ENCODE results near the gene CCDC50.

Gene CCDC50, protein sequence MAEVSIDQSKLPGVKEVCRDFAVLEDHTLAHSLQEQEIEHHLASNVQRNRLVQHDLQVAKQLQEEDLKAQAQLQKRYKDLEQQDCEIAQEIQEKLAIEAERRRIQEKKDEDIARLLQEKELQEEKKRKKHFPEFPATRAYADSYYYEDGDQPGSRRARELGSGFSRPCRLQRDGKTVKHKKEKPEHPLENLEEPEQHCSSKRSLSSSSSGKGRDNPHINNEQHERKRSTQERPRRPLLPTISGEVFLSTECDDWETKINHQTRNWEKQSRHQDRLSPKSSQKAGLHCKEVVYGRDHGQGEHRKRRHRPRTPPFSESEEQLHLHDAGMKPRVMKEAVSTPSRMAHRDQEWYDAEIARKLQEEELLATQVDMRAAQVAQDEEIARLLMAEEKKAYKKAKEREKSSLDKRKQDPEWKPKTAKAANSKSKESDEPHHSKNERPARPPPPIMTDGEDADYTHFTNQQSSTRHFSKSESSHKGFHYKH

DNA sequence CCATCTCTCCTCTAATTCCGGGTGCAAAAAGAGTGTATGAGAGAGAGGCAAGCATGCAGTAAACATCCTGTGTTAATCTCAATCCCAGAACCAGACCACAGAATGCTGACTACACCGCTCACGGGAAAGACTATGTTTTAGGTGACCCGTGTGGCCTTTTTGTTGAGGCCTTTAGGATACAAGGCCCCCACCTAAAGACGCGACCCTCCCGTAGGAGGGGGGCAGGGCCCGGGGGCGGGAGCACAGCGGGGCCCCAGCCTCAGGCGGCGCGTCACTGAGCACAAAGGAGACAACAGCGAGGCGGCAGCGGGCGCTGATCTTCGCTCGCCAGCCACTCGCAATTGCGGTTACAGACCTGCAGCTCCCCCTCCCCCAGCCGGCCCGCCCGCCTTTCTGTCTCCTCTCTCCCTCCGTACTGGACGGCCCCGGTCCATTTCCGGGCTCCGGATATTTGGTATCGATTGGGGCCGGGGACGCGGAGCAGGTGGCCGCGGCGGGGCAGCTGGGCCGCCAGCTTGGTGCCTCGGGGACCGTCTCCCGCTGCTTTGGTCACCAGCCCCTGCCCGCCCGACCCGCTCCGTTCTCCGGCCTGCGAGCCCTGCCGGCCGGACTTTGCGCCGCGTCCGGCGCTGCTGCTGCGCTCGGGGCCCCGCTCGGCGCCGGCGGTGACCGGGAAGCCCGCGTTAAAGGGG lies at the start of gene CCDC50:
TSS of gene CCDC50 (plus strand) at position 433 of the 692 bp plus-strand sequence. CDS start 281 bp downstream, outside the sequence.
- peak; percentile 49 for DNase-seq (ENCODE audit: low spot score)

DNA sequence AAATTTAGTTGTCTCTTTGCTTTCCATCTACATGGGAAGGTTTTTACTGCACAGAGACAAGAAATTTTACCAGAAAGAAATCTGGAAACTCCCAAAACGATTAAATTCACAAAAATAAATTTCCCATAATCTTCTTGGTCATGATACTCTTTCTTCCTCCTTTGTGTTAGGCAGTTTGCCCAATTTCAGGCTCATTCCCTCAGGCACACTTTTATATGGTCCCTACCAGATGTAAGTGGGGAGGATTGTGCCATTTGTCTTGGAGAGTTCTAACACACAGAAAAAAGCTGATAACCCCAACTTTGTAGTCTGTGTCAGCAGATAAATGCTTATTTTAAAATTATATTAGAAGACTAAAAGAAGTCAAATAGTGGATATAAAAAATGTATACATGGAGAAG lies 49.1 kb upstream of the CCDC50 start:
- DNase-seq (ENCODE audit: low spot score): no peak

DNA sequence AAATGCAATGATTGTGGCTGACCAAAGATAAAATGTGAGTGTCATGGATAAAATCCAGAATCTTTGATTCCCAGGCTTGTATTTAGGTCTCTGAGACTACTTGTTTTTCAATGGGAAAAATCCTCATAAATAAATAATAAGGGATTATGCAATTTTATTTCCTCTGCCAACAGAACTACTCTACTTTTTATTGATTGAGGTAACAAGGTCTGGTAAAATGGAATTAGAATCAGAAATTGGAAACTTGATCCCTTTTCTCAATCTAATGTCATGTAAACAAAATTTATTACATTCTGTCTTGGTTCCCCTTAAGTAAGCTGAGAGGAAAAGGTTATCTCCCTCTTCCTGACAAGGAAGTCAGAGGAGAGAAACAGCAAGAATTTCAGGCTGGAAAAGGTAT lies 48.3 kb upstream of the CCDC50 start:
- no peak for DNase-seq (ENCODE audit: low spot score)

DNA sequence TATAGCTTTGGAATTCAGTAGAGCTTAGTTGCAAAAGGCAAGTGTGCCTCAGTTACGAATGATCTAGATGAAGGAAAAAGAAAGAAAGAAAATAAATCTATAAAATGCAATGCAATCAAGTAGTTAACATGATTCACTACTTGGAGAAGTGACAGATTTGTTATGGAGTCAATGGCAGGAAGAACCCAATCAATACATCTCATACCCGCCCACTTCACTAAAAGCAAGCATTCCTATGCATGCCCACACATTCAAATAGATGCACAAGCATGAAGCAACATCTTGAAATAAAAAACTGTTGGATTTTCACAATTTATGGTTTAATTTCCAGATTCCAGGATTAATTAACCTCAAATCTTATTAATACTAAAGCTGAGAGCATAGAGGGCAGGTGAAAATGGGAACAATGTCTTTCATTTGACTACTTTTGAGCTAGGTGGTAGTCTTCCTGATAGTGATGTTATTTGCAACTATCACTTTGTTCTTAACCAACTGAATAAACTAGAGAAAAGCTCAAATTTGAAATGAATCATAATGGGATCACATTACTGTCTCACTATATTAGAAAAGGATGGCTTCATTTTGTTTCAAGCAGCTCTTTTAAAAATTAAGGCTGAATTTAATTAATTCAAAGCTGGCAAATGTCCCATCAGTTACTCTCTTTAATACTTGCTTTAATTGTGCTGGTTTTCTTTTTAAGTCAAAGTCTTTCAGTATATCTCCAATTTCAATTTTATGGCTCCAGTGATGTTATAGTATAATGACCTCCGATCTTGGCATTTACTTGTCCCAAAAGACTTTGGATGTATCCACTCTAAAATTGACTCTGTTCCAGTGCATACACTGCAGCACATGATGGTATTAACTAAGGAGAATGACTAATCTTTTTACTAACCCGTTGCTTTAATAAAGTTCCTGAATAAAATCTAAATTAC lies 46.7 kb upstream of the CCDC50 start:
- no peak for DNase-seq (ENCODE audit: low spot score)

DNA sequence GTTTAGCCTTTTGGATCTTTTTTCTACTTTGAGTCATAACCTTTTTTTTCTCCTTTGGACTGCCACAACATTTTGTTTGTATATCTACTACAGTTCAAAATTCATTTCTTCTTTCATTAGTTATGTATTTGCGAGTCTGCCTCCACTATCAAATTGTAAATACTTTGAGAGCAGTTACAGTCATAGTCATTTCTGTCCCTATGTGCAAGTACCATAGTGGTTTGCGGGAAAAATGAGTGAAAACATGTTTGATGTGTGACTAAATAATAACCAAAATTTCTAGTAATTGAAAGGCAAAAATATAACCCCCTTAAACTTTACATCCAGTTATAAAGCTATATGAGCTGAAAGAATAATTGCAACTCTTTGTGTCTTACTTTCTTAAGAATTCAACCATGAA lies 45.8 kb upstream of the CCDC50 start:
- DNase-seq (ENCODE audit: low spot score): no peak

DNA sequence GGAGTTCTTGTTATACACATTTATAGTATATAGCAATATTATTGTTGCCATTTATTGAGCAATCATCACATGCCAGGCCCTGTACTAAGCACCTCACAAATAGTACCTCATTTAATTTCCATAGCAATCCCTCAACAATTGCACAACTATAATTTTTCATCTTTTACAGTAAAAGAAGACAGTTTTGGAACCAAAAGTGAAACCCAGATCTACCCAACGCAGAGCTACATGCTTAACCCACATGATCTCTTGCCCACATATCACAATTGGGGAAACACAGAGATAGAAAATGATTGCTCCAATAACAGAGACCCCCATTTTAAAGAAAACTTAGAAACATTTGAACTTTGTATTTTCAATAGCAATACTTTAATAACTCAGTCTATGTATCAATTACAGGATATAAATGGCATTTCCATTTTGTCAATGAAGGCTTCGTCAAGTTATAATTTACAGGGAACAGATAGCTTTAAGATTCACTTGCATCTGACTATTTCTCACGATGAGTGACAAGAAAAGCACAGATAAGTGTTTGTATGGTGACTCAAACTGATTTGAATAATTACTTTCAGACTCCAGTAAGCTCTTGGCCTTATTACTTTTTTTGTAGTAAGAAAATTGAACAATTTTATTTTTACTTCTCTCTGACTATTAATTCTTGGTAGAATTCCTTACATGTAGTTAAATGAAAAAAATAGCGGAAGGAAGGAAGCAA lies 38.7 kb upstream of the CCDC50 start:
- DNase-seq (ENCODE audit: low spot score): peak; percentile 20

DNA sequence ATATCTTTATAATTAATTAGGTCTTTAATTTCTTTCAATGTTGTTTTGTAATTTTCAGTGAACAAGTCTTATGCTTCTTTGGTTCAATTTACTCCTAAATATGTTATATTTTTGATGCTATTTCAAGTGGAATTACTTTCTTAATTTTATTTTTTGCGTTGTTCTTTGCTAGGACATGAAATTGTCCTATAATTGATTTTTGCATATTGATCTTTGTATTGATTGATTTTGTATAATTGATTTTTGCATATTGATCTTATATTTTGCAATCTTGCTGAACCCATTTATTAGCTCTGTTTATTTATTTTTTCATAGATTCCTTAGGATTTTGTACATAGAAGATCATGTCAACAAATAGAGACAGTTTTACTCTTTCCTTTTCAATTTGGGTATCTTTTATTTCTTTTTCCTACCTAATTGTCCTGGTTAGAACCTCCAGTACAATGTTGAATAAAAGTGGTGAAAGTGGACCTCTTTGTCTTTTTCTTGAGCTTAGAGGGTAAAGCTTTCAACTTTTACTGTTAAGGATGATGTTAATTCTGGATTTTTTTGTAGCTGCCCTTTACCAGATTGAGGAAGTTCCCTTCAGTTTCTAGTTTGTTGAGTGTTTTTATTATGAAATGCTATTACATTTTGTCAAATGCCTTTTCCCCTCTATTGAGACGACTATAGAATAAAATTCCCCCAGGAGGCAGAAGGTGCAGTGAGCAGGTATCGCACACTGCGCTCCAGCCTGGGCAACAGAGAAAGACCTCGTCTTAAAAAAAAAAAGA lies 36.8 kb upstream of the CCDC50 start:
- no peak for DNase-seq (ENCODE audit: low spot score)

DNA sequence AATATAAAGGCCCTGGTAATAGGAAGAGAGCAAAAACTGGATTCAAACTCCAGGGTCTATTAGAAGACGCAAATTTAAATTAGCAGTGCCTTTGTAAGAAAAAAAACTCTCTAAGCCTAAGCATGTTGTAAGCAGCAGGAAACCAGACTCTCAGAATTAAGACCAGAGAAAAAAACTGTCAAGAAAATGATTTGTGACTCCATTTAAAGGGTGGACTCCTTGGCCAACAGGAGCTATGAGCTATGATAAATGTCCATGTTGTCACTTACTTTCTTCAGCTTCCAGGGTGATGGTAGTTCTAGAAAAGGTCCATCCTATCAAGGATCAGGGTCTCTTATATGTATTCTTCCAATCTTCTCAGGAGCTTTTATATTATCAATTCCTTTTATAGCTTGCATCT lies 34.9 kb upstream of the CCDC50 start:
- no peak for DNase-seq (ENCODE audit: low spot score)

DNA sequence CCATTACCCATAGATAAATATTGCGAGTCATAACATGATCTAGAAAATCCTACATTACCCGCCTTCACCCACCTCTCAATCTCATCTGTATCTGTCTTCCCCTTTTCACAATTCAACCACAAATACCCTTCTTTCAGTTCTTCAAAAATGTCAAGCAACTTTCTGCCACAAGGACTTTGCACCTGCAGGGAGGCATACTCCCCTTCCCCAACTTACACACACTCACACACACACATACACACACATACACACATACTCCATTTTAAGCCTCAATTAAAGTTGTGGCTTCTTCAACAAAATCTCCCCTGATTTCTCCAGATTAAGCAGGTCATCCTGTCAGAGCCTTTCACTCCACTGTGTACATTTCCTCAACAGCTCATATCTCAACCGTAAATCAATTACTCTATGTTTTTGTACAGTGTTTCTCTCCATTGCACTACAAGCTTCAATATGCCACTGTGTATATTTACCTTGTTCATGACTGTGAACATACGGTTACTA lies 33.1 kb upstream of the CCDC50 start:
- DNase-seq (ENCODE audit: low spot score): no peak

DNA sequence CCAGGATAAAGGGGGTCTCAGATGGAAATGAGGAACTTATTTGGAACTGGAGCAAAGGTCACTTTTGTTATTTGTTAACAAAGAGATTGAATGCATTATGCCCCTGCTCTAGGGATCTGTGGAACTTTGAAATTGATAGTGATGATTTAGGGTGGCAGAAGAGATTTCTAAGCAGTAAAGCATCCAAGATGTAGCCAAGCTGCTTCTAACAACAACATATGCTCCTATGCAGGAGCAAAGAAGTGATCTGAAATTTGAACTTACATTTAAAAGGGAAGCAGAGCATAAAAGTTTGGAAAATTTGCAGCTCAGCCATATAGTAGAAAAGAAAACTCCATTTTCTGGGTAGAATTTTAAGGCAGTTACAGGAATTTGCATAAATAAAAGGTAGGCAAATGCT lies 30.3 kb upstream of the CCDC50 start:
- DNase-seq (ENCODE audit: low spot score): no peak

DNA sequence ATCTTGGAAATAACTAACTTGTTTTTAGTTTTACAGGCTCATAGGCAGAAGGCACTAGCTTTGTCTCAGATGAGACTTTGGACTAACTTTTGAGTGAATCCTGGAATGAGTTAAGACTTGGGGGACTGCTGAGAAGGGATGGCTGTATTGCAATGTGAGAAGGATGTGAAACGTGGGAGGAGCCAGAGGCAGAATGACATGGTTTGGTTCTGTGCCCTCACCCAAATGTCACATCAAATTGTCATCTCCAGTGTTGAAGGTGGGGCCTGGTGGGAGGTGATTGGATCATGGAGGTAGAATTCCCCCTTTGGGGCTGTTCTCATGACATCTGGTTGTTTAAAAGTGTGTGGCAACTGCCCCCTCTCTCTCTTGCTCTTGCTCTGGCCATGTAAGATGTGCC lies 28.8 kb upstream of the CCDC50 start:
- DNase-seq (ENCODE audit: low spot score): no peak

DNA sequence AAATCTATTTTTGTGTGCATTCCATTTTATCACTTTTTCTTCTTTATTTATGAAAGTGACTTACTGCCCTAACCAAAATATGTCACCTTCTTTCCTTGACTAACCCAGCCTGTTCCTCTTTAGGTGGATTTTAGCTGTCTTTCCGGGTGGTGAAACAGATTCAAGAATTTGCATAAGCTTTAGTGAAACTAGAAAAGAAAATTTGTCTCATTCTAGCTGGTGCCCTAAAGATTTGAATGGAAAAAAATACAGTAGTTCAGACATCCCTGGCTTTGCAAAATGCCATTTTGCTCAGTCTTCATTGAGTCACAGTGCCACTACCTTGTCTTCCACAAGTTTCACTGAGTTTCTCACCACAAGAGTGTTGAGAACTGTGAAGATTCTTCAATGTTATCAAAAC lies 28.2 kb upstream of the CCDC50 start:
- DNase-seq (ENCODE audit: low spot score): no peak

DNA sequence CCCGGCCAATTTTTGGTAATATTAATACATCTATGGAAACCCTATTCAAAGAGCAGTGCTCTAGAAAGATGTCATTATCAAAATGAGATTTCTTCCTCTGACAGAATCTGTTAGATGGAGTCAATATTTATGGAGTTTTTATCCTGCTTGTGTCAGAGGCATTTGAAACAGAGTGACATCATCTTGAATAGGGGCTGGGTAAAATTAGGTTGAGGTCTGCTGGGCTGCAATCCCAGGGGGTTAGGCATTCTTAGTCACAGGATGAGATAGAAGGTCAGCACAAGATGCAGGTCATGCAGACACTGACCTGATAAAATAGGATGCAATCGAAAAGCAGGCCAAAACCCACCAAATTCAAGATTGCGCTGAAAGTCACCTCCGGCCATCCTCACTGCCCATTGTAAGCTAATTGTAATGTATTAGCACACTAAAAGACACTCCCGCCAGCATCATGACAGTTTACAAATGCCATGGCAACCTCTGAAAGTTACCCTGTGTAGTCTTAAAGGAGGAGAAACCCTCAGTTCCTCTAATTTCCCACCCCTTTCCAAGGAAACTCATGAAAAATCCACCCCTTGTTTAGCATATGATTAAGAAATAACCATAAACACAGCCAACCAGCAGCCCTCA lies 27.3 kb upstream of the CCDC50 start:
- no peak for DNase-seq (ENCODE audit: low spot score)

DNA sequence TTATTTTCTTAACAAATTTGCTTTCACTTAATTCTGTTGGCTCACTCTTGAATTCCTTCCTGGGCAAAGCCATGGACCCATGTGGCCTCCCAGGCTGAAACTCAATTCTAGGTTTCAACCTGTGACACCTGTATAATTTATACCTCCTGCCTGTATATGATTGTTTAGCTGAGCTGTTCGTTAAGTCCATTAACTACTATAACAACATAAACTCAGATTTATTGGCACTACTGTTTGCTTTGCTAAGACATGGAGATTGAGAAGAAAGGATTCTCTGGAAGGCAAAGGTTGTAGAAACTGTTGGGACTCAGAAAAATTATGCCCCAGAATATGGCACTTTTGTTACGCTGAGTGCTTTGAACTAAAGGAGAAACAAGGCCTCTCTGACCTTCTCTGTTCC lies 26.7 kb upstream of the CCDC50 start:
- DNase-seq (ENCODE audit: low spot score): no peak

DNA sequence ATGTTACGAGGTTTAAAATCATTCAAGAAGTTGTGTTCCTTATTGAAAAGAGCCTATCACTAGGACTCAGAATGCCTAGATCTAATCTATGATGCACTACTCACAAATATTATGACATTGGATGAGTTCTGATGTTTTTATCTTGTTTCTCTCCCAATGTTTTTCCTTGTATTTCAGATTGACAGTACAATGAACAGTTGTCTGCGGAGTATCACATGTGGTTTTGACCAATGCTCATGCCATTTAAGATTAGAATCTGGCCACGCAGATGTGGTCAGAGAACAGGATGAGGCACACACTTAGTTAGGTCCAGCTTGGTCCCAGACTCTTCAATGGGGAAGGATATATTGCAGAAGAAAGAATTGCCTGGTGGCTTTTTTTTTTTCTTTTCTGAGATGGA lies 25.6 kb upstream of the CCDC50 start:
- DNase-seq (ENCODE audit: low spot score): peak; percentile 6

DNA sequence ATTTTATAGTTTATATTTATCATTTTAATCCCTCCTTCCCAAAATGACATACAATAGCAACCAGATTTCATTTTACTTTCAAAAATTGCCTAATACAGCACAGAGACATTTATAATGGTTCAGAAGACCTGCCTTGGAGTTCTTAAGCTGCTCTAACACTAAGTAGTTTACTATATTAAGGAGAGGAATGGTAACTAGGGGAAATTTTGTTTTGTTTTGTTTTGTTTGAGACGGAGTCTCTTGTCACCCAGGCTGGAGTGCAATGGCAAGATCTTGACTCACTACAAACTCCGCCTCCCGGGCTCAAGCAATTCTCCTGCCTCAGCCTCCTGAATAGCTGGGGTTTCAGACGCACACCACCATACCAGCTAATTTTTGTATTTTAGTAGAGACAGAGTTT lies 22.8 kb upstream of the CCDC50 start:
- DNase-seq (ENCODE audit: low spot score): no peak

DNA sequence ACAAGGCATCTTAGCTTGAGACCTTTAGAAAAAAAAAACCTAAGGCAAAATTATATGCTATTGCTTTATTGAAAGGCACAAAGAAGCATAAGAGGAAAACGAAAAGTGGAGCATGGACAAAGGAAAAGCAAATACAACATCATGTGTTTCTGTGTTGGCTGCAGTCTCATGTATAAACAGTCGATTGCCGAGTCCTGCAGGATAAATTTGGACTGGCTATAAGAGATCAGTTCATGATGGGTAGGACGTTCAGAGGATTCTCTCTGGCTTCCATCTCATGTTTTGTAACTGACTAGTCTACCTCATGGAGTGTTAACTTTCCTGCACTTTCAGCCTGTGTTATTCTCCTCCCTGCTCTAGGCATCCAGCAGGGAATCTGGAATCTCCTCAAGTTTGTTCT lies 21.9 kb upstream of the CCDC50 start:
- no peak for DNase-seq (ENCODE audit: low spot score)

DNA sequence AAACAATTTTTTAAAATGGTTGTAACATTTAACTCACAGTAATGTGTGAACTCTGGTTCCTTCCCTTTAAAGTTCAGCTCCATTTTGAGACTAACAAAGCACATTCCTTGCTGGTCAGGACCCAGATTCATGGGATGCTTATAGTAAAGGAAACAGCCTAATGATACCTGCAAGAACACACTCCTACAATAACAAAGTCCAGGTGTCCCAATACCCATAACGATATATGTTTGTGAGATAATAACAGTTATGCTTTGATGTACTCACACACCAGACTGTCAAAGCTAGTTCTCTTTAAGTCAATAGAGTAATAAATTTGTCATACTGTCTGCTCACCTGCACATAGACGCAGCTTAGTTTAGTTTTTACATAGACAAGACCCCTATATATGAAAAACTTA lies 15.9 kb upstream of the CCDC50 start:
- DNase-seq (ENCODE audit: low spot score): no peak

DNA sequence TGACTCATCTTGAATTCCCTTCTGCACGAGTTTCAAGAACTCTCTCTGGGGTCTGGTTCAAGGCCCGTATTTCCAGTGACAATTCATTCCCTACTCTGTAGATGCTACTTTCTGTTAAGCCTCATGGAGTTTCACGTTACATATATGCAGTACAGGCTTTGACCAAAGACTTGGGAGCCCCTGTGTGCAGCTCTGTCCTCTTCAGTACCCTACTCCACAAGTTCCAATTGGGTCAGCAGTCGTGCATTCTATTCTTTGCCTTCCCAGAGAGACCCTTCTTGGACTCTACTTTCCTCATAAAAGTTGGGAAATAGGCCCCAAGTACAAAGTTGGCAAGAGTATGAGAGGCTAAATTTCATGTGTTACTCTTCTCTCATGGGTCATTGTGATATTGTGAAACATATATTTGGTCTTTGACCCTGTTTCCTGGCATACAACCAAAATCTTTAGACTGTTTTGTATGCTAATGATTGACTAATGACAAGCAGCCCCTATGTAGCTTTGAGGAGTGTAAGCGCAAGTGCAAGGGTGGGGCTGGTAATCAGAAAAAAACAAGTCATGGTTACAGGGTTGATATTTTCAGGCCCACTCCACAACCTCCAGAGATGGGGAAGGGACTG lies 15.0 kb upstream of the CCDC50 start:
- no peak for DNase-seq (ENCODE audit: low spot score)
